Neural cell (in vitro differentiated cells): ENCODE data around the gene PTPN1.
A peak's percentile ranks its signal among the peaks of the same experiment; 100 is the strongest.

Experiments used
- CTCF ChIP-seq: fragments of 450-650 bp; IDR thresholded peaks from 2 replicates; pipeline ENCODE4 v1.5.1; 2014; ENCODE audit warnings: antibody characterized with exemption, mild to moderate bottlenecking, moderate library complexity; ENCODE audit not compliant: poor library complexity, severe bottlenecking
- EP300 ChIP-seq: fragments of 450-650 bp; conservative IDR thresholded peaks from 2 replicates; pipeline ENCODE4 v1.6.1; 2014; ENCODE audit warnings: antibody characterized with exemption, mild to moderate bottlenecking, moderate library complexity; ENCODE audit not compliant: poor library complexity, severe bottlenecking
- EZH2 ChIP-seq: fragments of 200-600, 300-800 bp; shearing (Covaris generic), sonication (generic); IDR thresholded peaks from 2 replicates; pipeline ENCODE4 v1.6.1; 2014; ENCODE audit warnings: antibody characterized with exemption, low read length, borderline replicate concordance, mild to moderate bottlenecking; ENCODE audit not compliant: insufficient read depth, poor library complexity, severe bottlenecking
- POLR2AphosphoS5 ChIP-seq: IDR thresholded peaks from 2 replicates; pipeline ENCODE4 v1.6.1; 2012
- RAD21 ChIP-seq: fragments of 450-650 bp; conservative IDR thresholded peaks from 2 replicates; pipeline ENCODE4 v1.6.1; 2014; ENCODE audit warnings: antibody characterized with exemption, mild to moderate bottlenecking, moderate library complexity
- REST ChIP-seq: IDR thresholded peaks from 2 replicates; pipeline ENCODE4 v1.6.1; 2012; ENCODE audit warnings: borderline replicate concordance
- SMC3 ChIP-seq: fragments of 450-650 bp; conservative IDR thresholded peaks from 2 replicates; pipeline ENCODE4 v1.6.1; 2014; ENCODE audit warnings: antibody characterized with exemption, mild to moderate bottlenecking, moderate library complexity; ENCODE audit not compliant: poor library complexity
- TAF1 ChIP-seq: IDR thresholded peaks from 2 replicates; pipeline ENCODE4 v1.6.1; 2012; ENCODE audit warnings: low read depth

- TF ChIP-seq CTCF (no peak), REST (no peak), TAF1 (no peak), EZH2 (no peak), POLR2AphosphoS5 (peak; percentile 22), RAD21 (no peak), SMC3 (no peak), EP300 (no peak)
These were observed 86.0 kb downstream of the PTPN1 start for GRCh38 chr20:50595988-50596693.
